IMR-90 (cell line): ENCODE results near the gene LETM1. TPM values are rescaled to one million over a fixed set of nuclear protein-coding genes. Genes with fewer than 3 reads are reported as not detected.

Experiments used
- ATAC-seq: fragments of 200-7000 bp; cut with Tn5 transposase; 2 replicates; pipeline ENCODE4 v1.9.1; 2020; ENCODE audit warnings: low read depth, mild to moderate bottlenecking, moderate library complexity
- BruUV-seq: library from RNA; stranded (reverse); fragments of 400-500 nt; replicated peaks from 2 replicates; lab custom pipeline; 2021; lab: Mats Ljungman, UMichigan
- CTCF ChIA-PET: fragments of 300-600 bp; formaldehyde crosslinking; extraction: SDS; loops from one replicate; lab custom pipeline; 2021; ENCODE audit warnings: antibody characterized with exemption; lab: Yijun Ruan, JAX
- POLR2A ChIA-PET: fragments of 300-600 bp; sonication (Branson Sonifier 250); formaldehyde crosslinking; loops from one replicate; lab custom pipeline; 2022; ENCODE audit warnings: antibody characterized with exemption; ENCODE audit not compliant: unreplicated experiment; lab: Charles Lee
- DNase-seq: peaks from one replicate; pipeline ENCODE4 v3.0.0; 2013
- H2AFZ ChIP-seq: replicated peaks from 2 replicates; pipeline ENCODE3; 2013; ENCODE audit warnings: low read length, mild to moderate bottlenecking; ENCODE audit not compliant: poor library complexity
- H2AK5ac ChIP-seq: 2 replicates; pipeline ENCODE4 v1.6.1; 2013; ENCODE audit warnings: low read depth, low read length, inconsistent platforms
- H2AK9ac ChIP-seq: replicated peaks from 2 replicates; pipeline ENCODE3; 2013; ENCODE audit warnings: mild to moderate bottlenecking, low read depth, low read length, moderate library complexity; ENCODE audit not compliant: poor library complexity
- H2BK120ac ChIP-seq: 2 replicates; pipeline ENCODE4 v1.6.1; 2013; ENCODE audit warnings: low read depth, low read length, inconsistent platforms
- H2BK15ac ChIP-seq: 3 replicates; pipeline ENCODE4 v1.6.1; 2013; ENCODE audit warnings: low read depth, low read length, inconsistent platforms
- H2BK20ac ChIP-seq: 2 replicates; pipeline ENCODE4 v1.6.1; 2013; ENCODE audit warnings: low read depth, mild to moderate bottlenecking, inconsistent platforms, low read length, moderate library complexity
- H2BK5ac ChIP-seq: 2 replicates; pipeline ENCODE4 v1.6.1; 2013; ENCODE audit warnings: mild to moderate bottlenecking, low read depth, low read length, inconsistent platforms; ENCODE audit not compliant: poor library complexity, severe bottlenecking
- H3K14ac ChIP-seq: replicated peaks from 2 replicates; pipeline ENCODE4 v1.6.1; 2013; ENCODE audit warnings: low read depth, low read length, inconsistent platforms
- H3K18ac ChIP-seq: 2 replicates; pipeline ENCODE4 v1.6.1; 2013; ENCODE audit warnings: low read depth, low read length, control low read depth
- H3K23ac ChIP-seq: 2 replicates; pipeline ENCODE4 v1.6.1; 2013; ENCODE audit warnings: low read depth, low read length, inconsistent platforms
- H3K27ac ChIP-seq: 2 replicates; pipeline ENCODE4 v1.5.1; 2013; ENCODE audit warnings: mild to moderate bottlenecking, control low read depth, low read length; ENCODE audit not compliant: insufficient read depth
- H3K27me3 ChIP-seq: 2 replicates; pipeline ENCODE4 v1.6.1; 2013; ENCODE audit warnings: low read length; ENCODE audit not compliant: control insufficient read depth, insufficient read depth
- H3K36me3 ChIP-seq: 2 replicates; pipeline ENCODE4 v1.6.1; 2013; ENCODE audit warnings: low read length, mixed read lengths; ENCODE audit not compliant: control insufficient read depth, insufficient read depth
- H3K4ac ChIP-seq: 2 replicates; pipeline ENCODE4 v1.6.1; 2013; ENCODE audit warnings: low read depth, low read length, inconsistent platforms
- H3K4me1 ChIP-seq: 2 replicates; pipeline ENCODE4 v1.6.1; 2013; ENCODE audit warnings: low read length, mixed read lengths; ENCODE audit not compliant: control insufficient read depth, insufficient read depth
- H3K4me2 ChIP-seq: 2 replicates; pipeline ENCODE4 v1.6.1; 2013; ENCODE audit warnings: low read depth, mild to moderate bottlenecking, control low read depth, low read length, moderate library complexity
- H3K4me3 ChIP-seq: 2 replicates; pipeline ENCODE4 v1.5.1; 2013; ENCODE audit warnings: low read depth, mild to moderate bottlenecking, control low read depth, low read length, moderate library complexity; ENCODE audit not compliant: insufficient read depth
- H3K56ac ChIP-seq: 2 replicates; pipeline ENCODE4 v1.6.1; 2013; ENCODE audit warnings: low read length, inconsistent platforms; ENCODE audit not compliant: insufficient read depth; ENCODE audit errors: extremely low read depth
- H3K79me1 ChIP-seq, 2 experiments: 2 replicates each; pipeline ENCODE4 v1.6.1; 2013; ENCODE audit warnings: low read length in 2 of 2, inconsistent platforms in 1 of 2, low read depth in 1 of 2
- H3K9ac ChIP-seq: 2 replicates; pipeline ENCODE4 v1.6.1; 2013; ENCODE audit warnings: low read depth, low read length, control low read depth
- H3K9me1 ChIP-seq: 2 replicates; pipeline ENCODE4 v1.6.1; 2013; ENCODE audit warnings: low read length, inconsistent platforms; ENCODE audit not compliant: insufficient read depth
- H3K9me3 ChIP-seq: 2 replicates; pipeline ENCODE4 v1.6.1; 2013; ENCODE audit warnings: low read length; ENCODE audit not compliant: control insufficient read depth, insufficient read depth
- H4K20me1 ChIP-seq: 2 replicates; pipeline ENCODE4 v1.6.1; 2013; ENCODE audit warnings: low read length, inconsistent platforms; ENCODE audit not compliant: insufficient read depth
- H4K5ac ChIP-seq: 2 replicates; pipeline ENCODE4 v1.6.1; 2013; ENCODE audit warnings: mild to moderate bottlenecking, low read depth, low read length, control low read depth
- H4K8ac ChIP-seq, 2 experiments: 2 replicates each; pipeline ENCODE4 v1.6.1; 2013; ENCODE audit warnings: low read depth in 2 of 2, low read length in 2 of 2, control low read depth in 1 of 2, inconsistent platforms in 1 of 2
- H4K91ac ChIP-seq: 2 replicates; pipeline ENCODE4 v1.6.1; 2013; ENCODE audit warnings: low read depth, low read length, inconsistent platforms; ENCODE audit not compliant: insufficient read depth
- BHLHE40 ChIP-seq: fragments of 150-350 bp; IDR thresholded peaks from 2 replicates; pipeline ENCODE4 v1.6.1; 2016; ENCODE audit warnings: mild to moderate bottlenecking, low read depth, low read length
- CEBPB ChIP-seq: IDR thresholded peaks from 2 replicates; pipeline ENCODE4 v1.6.1; 2012; ENCODE audit warnings: low read depth, low read length, improper control_type of control experiment
- ELK1 ChIP-seq: fragments of 150-350 bp; IDR thresholded peaks from 2 replicates; pipeline ENCODE4 v1.6.1; 2016; ENCODE audit warnings: low read depth, mild to moderate bottlenecking, low read length, moderate library complexity, borderline replicate concordance
- MAZ ChIP-seq: IDR thresholded peaks from 2 replicates; pipeline ENCODE4 v1.6.1; 2012; ENCODE audit warnings: low read depth, mild to moderate bottlenecking, low read length, improper control_type of control experiment, moderate library complexity, borderline replicate concordance
- NFE2L2 ChIP-seq: fragments of 150-350 bp; IDR thresholded peaks from 2 replicates; pipeline ENCODE4 v1.6.1; 2016; ENCODE audit warnings: low read depth, mild to moderate bottlenecking, low read length
- POLR2A ChIP-seq: IDR thresholded peaks from 2 replicates; pipeline ENCODE4 v1.6.1; 2012; ENCODE audit warnings: mild to moderate bottlenecking, low read depth, low read length
- RCOR1 ChIP-seq: IDR thresholded peaks from 2 replicates; pipeline ENCODE4 v1.6.1; 2012; ENCODE audit warnings: mild to moderate bottlenecking, low read length, improper control_type of control experiment; ENCODE audit not compliant: insufficient replicate concordance
- SMC3 ChIP-seq: fragments of 150-350 bp; IDR thresholded peaks from 2 replicates; pipeline ENCODE4 v1.6.1; 2016; ENCODE audit warnings: low read depth, mild to moderate bottlenecking, antibody characterized with exemption, low read length, moderate library complexity
- USF2 ChIP-seq: fragments of 150-350 bp; IDR thresholded peaks from 2 replicates; pipeline ENCODE4 v1.6.1; 2017; ENCODE audit warnings: mild to moderate bottlenecking, antibody characterized with exemption, low read length, low read depth
- WGBS, 2 experiments: methylation state at CpG; one replicate each; pipeline versions ENCODE4 v1.1.5 to v1.1.7; 2013; ENCODE audit warnings: missing lambda C conversion rate in 2 of 2; ENCODE audit not compliant: insufficient read length in 1 of 2; ENCODE audit errors: extremely low coverage in 2 of 2; 5-methylcytosine and 5-hydroxymethylcytosine counted together
- dilution Hi-C: fragments of 300-500 bp; cut with HindIII; formaldehyde crosslinking; loops from one replicate; pipeline ENCODE4 v1.14.3; 2018; ENCODE audit warnings: low sequenced_read_pairs; ENCODE audit not compliant: unreplicated experiment
- in situ Hi-C: fragments of 300-500 bp; cut with MboI; formaldehyde crosslinking; loops from 3 replicates; pipeline ENCODE4 v1.14.3; 2019; ENCODE audit warnings: low sequenced_read_pairs, inconsistent platforms, mixed read lengths
- intact Hi-C: fragments of 100-400 bp; cut with micrococcal nuclease; formaldehyde crosslinking; loops from 2 replicates; pipeline ENCODE4 v1.10.0; 2022
- polyA plus RNA-seq, 3 experiments: library from polyadenylated mRNA; depleted of rRNA; stranded (reverse); fragments of >200 nt; gene quantifications; 2 replicates each; pipeline ENCODE4 v1.2.3, GENCODE V29; 2012; ENCODE audit warnings: low replicate concordance in 1 of 3
- total RNA-seq: library from RNA; depleted of rRNA; stranded (reverse); fragments of >200 nt; gene quantifications from 2 replicates; pipeline ENCODE4 v1.2.3, GENCODE V29; 2012

LETM1 gene
- total and polyA plus RNA-seq, 2 of the 4 experiments (the other 2 are of a cell fraction), result 25.0 to 49.3 TPM

GRCh38 chr4:1895971-1896657 is 40.2 kb upstream of the LETM1 start:
- Histone ChIP-seq H2AK9ac (no peak overlapping the region), H2AFZ (no peak overlapping the region), H3K9me3 (no peaks in the 10 kb centered on the region), H3K56ac (no peak overlapping the region), H2BK15ac (no peak overlapping the region), H4K8ac (no peak overlapping the region; a peak in 1 of 4 replicates), H3K4me1 (peaks cover 4% of the 10 kb centered on the region), H3K79me1 (peaks cover 9 to 56% of the 10 kb centered on the region in 2 experiments; a peak in 3 of 4 replicates), H2BK120ac (no peak overlapping the region), H4K20me1 (peaks cover 70% of the 10 kb centered on the region), H3K9ac (no peak overlapping the region), H3K4me2 (no peak overlapping the region), H2AK5ac (no peak overlapping the region), H3K27me3 (no peaks in the 10 kb centered on the region), H2BK20ac (no peak overlapping the region), H4K5ac (no peak overlapping the region), H3K23ac (0 out of 2 replicates have a peak overlapping the region, but pooled peaks have one; percentile 2), H2BK5ac (no peak overlapping the region), H3K36me3 (peaks cover 3% of the 10 kb centered on the region; the same call in 1 of the 2 replicates), H3K14ac (no peak overlapping the region), H3K4me3 (no peak overlapping the region), H3K18ac (no peak overlapping the region), H3K27ac (no peak overlapping the region), H4K91ac (no peak overlapping the region), H3K9me1 (peaks cover 3% of the 10 kb centered on the region), H3K4ac (no peak overlapping the region)
- dilution Hi-C loops, result no loop called here
- ChIA-PET POLR2A (no interaction called here), CTCF (interaction anchor here (1.0 kb wide), 1 partner anchor 10 kb away, joined by 3 read pairs; no protein-coding TSS in a partner anchor)
- in situ Hi-C loops, result no loop called here
- intact Hi-C loops, result loop anchor here (5.0 kb wide), 1 partner anchor 39 kb away; the partner anchor contains the start of gene LETM1
- ATAC-seq, result no peak
- 87% methylated on average over 4 of the region's 8 CpGs; no CpG with 5 or more reads in 1 of the 2 experiments for WGBS, 2 experiments
- no TSS peak for BruUV-seq
- TF ChIP-seq CEBPB, result no peak
- TF ChIP-seq BHLHE40, result no peak
- no peak for TF ChIP-seq NFE2L2
- no peak for TF ChIP-seq USF2
- TF ChIP-seq ELK1, result no peak
- TF ChIP-seq RCOR1, result no peak
- TF ChIP-seq POLR2A, result no peak
- no peak for TF ChIP-seq SMC3
- no peak for TF ChIP-seq MAZ
- DNase-seq, result no peak
